HPDE6-E6E7 (cell line): ENCODE measurements around the gene ZNF407.
A peak's percentile ranks its signal among the peaks of the same experiment; 100 is the strongest.

Experiments
- DNase-seq: peaks from one replicate; pipeline ENCODE4 v3.0.0; 2011; ENCODE audit warnings: missing footprints; ENCODE audit errors: extremely low spot score

The ZNF407 gene

DNA sequence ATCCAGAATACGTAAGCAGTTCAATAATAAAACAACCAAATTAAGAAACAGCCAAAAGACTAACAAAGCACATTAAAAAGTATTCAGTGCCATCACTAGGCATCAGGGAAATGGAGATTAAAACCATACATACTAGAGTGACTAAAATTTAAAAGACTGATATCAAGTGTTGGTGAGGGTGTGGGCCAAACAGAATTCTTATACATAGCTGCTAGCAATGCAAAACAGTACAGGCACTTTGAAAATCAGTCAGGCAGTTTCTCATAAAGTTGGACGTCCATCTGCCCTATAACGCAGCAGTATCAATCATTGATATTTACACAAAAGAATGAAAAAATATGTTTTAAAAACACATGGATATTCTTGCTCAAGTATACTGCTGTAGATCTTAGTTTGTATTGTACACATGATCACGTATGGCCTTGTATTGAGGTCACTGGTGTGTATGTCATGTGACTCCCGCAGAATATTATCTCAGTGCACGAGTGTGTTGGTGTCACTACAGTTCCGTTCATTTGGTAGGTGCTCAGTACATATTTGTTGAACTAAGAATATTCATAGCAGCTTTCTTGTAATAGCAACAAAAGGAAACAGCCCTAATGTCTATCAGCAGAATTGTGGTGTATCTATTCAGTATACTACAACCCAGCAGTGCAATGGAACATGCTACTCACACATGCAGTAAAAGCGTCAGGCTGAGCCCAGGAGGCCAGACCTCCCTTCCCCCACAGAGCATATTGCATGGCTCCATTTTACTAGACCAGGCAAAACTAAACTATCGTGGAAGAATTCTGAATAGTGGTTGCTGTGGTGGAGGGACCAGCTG is 28.6 kb downstream of the ZNF407 start:
- no peak for DNase-seq

DNA sequence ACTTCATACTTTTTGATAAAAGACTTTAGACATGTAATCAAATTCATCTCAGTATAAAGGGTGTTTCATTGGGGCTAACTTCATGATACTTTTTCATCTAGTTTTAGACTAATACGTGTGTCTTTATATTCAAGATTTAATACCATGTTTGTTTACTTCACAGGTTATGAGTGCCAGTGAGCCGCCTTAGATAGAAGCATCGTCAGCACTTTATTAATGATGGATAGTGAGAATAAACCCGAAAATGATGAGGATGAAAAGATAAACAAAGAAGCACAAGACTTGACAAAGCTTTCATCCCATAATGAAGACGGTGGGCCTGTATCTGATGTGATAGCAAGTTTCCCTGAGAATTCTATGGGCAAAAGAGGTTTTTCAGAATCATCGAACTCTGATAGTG is 33.1 kb downstream of the ZNF407 start:
- no peak for DNase-seq

DNA sequence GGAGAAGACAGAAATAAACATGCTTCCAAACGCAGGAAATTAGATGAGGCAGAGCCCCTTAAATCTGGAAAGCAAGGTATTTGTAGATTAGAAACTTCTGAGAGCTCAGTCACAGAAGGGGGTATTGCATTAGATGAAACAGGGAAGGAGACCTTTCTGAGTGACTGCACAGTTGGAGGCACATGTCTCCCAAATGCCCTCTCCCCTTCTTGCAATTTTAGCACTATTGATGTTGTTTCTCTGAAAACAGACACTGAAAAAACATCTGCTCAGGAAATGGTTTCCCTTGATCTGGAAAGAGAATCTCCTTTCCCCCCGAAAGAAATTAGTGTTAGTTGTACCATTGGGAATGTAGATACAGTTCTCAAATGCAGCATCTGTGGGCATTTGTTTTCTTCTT is 33.5 kb downstream of the ZNF407 start:
- DNase-seq, result no peak

DNA sequence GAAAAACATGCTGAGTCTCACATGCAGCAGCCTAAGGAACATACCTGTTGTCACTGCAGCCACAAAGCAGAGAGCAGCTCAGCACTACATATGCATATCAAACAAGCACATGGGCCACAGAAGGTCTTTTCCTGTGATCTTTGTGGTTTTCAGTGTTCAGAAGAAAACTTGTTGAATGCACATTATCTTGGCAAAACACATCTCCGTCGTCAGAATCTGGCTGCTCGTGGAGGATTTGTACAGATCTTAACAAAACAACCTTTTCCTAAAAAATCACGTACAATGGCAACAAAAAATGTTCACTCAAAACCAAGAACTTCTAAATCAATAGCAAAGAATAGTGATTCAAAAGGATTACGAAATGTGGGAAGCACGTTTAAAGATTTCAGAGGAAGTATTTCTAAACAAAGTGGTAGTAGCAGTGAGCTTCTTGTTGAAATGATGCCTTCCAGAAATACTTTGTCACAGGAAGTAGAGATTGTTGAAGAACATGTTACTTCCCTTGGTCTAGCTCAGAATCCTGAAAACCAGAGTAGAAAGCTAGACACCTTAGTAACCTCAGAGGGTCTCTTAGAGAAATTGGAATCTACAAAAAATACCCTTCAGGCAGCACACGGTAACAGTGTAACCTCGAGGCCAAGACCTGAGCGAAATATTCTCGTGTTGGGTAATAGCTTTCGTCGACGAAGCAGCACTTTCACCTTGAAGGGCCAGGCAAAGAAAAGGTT is 34.1 kb downstream of the ZNF407 start:
- DNase-seq, result no peak

DNA sequence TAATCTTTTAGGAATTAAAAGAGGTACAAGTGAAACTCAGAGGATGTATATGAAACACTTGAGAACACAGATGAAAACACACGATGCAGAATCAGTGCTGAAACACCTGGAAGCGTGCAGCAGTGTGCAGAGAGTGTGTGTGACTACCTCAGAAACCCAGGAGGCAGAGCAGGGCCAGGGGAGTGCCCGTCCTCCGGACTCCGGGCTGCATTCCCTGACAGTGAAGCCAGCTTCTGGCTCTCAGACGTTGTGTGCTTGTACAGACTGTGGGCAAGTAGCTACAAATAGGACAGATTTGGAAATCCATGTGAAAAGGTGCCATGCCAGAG is 34.6 kb downstream of the ZNF407 start:
- DNase-seq, result no peak

DNA sequence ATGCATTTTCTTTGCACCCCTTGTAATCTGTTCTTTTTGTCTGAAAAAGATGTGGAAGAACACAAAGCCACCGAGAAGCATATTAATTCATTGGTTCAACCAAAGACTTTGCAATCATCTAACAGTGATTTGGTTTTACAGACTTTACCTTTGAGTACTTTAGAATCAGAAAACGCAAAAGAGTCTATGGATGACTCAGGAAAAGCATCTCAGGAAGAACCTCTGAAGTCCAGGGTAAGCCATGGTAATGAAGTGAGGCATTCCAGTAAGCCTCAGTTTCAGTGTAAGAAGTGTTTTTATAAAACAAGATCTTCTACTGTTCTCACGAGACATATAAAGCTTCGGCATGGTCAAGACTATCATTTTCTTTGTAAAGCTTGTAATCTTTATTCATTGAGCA is 35.2 kb downstream of the ZNF407 start:
- DNase-seq, result no peak

DNA sequence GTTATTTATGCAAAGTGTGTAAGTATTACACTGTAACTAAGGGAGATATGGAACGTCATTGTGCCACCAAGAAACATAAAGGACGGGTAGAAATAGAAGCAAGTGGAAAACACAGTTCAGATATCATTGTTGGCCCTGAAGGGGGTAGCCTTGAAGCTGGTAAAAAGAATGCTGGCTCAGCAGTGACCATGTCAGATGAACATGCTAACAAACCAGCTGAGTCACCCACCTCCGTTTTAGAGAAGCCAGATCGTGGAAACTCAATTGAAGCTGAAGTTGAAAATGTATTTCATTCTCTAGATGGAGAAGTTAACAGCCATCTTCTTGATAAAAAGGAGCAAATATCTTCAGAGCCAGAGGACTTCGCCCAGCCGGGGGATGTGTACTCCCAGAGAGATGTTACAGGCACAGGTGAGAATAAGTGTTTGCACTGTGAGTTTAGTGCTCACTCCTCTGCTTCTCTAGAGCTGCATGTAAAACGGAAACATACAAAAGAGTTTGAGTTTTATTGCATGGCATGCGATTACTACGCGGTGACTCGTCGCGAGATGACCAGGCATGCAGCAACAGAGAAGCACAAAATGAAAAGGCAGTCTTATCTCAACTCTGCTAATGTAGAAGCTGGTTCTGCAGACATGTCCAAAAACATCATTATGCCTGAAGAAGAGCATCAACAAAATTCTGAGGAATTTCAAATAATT is 36.1 kb downstream of the ZNF407 start:
- no peak for DNase-seq

DNA sequence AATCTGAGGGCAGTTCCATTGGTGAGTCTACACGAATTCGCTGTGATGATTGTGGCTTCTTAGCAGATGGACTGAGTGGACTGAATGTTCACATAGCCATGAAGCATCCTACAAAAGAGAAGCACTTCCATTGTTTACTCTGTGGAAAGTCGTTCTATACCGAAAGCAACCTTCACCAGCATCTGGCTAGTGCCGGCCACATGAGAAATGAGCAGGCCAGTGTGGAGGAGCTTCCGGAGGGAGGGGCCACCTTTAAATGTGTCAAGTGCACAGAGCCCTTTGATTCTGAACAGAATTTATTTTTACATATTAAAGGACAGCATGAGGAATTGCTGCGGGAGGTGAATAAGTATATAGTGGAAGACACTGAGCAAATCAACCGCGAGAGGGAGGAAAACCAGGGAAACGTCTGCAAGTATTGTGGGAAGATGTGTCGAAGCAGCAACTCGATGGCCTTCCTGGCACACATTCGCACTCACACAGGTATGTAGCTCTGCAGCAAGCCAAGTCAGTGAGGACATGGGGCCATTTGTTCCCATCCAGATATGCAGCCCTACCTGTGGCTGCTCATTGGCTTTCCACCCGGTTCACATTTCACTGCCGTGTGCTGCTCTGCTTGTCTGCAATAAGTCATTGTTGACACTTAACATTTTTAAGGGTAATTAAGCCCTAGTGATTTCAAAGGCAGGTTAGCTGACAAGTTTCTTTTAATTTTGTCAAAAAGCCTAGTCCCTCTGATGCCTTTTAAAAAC is 37.7 kb downstream of the ZNF407 start:
- no peak for DNase-seq

DNA sequence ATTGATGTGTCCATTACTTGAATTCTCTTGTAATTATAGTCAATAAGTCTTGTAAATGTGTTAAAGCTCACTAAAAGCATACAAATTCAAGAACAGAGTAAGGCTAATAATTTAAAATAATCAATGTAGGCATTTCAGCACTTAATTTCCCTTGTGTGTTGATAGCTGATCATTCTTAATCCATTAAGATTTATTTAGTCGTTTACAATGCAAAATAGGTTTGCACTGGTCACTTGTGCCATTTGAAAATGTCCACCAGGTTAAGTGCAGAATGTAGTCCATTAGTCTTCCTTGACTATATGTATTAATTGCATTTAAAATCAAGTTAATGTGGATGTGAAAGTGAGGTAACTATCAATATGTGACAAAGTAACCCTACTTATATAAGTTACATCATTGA is 39.4 kb downstream of the ZNF407 start:
- no peak for DNase-seq

DNA sequence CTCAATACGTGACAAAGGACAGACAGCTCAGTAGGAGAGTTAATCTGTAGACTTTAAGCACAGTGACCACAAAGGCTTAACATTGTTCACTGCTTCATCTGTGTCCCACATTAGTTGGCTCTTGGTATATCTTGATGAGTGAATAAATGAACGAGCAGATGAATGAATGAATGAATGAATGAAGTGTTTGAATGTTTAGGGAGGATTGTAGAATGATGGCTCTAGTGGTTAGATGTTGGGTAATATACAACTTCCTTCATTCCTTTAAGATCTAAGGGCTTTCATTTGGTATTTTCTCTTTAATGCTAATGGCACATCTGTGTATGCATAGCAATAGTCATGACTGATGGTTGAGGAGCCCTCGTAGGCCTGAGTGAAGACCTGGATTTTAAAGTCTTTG is 40.5 kb downstream of the ZNF407 start:
- DNase-seq, result no peak

DNA sequence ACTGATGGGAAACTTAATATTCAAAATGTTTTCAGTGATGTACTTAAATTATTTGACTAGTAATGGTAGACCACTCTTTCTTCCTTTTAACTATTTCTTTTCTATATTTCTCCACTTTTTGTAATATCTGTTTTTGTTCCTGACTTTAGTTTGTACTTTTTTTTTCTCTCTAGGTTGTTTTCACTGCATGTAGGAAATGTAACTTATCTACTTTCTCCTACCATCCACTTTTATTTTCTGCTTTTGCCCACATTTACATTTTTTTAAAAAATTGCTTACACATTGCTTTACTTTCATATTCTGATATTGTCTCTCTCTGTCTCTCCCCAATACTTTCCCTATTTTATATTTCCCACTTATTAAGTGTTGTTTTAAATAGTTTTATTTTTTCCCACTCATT is 47.0 kb downstream of the ZNF407 start:
- no peak for DNase-seq

DNA sequence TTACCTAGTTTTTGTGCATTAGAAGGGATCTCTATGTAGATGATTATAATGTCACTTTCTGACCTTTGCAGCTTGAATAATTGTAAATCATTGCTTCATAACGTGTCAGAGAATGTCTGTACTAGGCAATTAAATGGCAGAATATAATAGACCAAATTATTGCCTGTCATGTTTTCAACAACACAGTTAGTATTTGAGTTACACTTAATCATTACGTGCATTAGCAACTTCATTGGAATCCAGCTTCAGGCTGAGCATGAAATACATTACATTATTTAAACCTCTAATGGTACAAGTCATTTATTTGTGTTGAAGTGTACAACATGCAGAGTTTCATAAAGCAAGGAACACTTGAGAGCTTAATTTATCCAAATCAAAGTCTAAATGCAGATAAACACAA is 48.0 kb downstream of the ZNF407 start:
- no peak for DNase-seq

DNA sequence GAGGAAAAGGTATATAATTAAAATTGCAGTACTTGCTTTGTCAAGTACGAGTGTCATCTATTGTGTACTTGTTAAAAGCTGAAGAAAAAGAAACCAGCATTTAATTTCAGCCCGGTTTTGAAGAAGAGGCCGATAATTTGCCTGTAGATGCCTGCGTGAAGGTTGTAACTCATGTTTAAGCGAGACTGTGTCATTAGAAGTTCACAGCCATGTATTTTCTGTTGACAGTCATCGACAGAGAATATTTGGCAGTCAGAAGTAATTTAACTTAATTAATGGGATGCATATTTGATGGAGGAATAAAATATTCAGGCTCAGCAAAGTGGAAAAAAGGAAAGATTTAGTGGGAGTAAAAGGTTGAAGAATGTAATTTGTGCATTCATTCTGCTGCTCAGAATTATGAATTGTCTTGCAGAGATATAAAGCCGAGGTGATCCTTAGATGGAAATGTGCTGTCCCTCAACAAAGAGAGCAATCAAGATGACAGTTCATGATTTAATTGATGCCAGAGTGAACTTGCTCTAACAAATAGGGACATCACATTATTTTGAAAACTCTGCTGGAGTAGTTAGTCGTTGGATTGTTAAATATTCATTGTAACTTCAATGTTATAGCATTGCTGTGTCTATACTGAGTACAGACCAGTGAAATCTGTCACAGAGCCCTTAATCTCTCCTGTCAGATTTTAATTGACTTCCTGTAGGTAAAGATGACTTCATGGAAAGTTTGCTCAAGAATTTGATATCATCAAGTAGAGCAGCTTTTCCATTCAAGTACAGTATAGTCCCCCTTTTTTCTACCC is 53.9 kb downstream of the ZNF407 start:
- DNase-seq, result no peak

DNA sequence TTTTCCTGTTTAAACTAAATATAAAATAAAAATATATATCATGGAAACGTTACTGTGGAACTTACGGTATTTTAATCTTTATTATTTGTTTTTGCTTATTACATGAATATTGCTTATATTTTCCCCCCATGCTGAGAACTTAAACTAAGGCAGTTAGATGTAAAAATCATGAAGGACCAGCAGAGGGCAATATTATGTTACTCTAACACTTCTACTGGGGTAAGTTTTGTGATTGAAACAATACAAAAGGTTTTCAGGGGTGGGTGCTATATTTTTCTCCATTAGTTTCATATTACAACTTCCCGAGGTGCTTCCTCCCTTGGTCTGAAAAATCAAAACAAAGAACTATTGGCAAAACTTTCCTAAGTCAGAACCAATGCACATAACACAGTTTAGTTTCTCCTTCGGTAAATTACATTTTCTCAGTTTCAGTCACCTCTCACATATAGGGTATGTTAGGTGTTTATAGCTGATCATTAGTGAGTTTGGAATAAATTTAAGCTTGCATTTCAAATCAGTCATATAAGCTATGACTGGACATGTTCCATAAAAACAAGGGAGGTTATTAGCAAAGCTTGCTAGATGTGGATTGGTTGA is 54.8 kb downstream of the ZNF407 start:
- DNase-seq, result peak; percentile 25

DNA sequence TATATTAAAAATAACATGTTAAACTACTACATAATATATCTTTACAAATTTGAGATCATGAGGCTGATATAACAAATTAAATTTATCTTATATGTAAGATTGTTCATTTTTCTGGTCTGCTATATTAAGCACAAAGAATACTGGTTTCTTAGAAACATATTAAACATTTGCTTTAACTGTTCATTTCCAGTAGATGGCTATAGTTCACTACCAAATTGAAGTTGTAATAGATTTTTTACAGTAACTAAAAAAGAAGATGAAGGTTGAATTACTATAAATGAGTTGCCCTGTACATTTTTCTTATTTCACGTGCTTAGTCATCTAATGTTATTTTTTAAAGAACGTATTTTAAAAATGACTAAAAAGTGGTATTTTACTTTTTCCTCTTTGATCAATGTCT is 57.0 kb downstream of the ZNF407 start:
- no peak for DNase-seq

DNA sequence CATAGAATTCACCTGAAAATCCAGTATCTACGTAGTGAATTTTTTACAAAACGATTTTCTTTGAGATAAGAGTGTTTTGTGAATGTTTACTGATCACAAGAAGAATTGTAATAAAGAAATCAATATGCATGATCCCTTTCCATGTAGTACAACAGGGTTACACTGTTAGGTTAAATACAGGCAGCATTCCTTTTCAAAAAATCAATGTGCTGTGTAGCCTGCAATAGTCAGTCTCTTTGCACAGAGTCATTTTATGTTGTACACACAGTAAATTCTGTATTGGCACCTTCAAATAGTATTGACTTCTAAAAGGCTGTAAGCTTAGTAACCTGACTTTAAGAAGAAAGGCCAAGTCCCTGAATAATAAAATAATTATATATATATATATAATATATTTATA is 63.3 kb downstream of the ZNF407 start:
- no peak for DNase-seq

DNA sequence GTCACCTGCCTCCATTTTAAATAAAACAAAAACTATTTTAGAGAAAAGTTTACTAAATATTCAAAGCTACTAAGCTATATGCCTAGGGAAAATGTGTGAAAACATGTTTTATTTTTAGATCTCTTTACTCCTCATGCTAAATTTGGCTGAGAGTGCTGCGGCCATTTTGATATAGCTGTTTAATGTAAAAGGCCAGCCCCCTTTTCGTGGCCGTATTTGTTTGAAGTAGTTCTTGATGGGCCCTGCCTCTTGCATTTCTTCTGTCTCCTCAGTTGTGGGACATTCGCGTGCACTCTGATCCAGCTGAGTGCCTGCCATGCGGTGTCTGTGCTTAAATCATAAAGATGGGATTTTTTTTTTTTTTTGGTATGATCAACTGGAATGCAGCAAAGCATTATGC is 64.0 kb downstream of the ZNF407 start:
- no peak for DNase-seq

DNA sequence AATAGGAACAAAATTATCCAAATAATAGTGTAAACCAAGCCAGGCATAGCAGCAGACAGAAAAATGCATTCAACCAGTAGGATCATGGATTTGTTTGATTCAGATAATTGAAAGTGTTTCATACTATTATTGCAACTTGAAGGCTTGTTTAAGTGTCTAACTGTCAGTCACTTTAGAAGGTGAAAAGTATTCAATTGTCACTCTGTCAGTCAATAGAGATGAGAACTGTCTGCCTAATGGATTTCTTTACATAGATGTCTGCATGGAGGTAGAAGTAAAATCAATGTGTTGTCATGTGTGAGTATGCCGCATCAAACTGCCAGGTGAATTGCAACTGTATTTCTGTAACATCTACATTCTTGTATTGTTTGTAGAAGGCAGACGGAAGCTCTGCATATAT is 65.0 kb downstream of the ZNF407 start:
- no peak for DNase-seq

DNA sequence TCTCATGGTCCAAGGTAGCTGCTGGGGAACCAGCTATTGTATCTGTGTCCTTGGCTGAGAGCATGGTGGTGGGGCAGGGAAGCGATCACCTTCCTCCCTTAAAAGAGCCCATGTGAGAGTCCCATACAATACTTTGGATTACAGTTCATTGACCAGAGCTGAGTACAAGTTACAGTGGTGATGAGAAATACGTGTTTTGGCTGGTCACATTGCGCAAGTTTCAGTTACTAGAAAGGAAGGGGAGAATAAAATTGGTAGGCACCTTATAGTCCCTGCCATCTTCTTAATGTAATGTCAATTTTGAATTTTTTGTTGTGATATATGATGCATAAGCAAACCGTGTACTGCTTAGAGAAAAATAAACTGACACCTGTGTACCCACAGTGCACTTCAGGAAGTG is 67.7 kb downstream of the ZNF407 start:
- DNase-seq, result no peak

DNA sequence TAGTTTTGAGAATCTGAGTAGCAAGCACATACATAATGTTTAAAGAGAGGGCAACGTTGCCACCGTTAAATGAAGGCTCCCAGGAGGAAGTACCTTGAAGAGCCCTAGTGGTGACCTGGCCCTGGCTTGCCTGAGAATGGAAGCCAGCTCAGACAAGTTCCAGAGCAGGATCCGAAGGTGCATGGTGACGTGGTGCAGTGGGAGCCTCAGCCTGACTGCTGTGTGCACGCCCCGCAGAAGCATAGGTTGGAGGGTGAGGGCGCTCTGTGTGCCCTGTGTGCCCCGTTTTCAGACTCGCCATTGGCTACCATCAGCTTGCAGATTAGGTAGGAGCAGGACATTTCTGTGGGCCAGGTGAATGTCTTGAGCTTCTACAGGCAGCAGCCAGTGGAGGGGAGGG is 68.2 kb downstream of the ZNF407 start:
- no peak for DNase-seq
